ENCODE data around the gene HHATL. TPM values are rescaled to one million over a fixed set of nuclear protein-coding genes. Genes with fewer than 3 reads are reported as not detected.

Gene HHATL
- total RNA-seq, 2 experiments from 2014 or later: not detected

DNA sequence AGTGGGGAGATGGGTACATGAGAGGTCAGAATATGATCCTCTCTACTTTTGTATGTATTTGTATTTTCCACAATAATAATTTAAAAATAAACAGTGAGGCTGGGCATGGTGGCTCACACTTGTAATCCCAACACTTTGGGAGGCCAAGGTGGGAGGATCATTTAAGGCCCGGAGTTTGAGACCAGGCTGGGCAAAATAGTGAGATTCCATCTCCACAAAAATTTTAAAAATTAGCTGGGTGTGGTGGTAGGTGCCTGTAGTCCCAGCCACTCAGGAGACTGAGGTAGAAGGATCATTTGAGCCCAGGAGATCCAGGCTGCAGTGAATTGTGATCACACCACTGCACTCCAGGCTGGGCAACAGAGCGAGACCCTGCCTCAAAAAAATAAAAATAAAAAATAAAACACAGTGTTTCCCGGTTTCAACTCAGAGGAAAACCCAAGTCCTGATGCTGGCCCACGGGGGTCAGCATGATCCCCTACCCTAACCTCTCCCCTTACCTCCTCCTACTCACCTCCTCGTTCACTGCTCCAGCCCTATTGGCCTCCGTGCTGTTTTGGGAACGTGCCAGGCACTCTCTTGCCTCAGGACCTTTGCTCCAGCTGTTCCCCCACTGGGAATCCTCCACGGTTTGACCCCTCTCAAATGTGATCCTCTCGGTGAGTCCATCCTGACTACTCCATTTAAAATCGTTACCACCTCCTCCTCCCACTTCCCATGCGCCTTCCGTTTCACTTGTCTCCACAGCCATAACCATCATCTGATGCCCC lies 20.1 kb downstream of the HHATL start:
- ATAC-seq (no peak), DNase-seq (no peak)
- Mint-ChIP-seq H3K27me3 (ENCODE audit: low read depth) (peaks cover 23% of the 10 kb centered on the region), H3K4me3 (no peak overlapping the region), H3K36me3 (ENCODE audit: low read depth) (no peaks in the 10 kb centered on the region), H3K9me3 (ENCODE audit: insufficient read depth) (no peaks in the 10 kb centered on the region), H3K4me1 (ENCODE audit: low read depth) (peaks cover 5% of the 10 kb centered on the region), H3K27ac (no peak overlapping the region)
- POLR2A ChIA-PET: no interaction called here
- CTCF ChIA-PET: no interaction called here

DNA sequence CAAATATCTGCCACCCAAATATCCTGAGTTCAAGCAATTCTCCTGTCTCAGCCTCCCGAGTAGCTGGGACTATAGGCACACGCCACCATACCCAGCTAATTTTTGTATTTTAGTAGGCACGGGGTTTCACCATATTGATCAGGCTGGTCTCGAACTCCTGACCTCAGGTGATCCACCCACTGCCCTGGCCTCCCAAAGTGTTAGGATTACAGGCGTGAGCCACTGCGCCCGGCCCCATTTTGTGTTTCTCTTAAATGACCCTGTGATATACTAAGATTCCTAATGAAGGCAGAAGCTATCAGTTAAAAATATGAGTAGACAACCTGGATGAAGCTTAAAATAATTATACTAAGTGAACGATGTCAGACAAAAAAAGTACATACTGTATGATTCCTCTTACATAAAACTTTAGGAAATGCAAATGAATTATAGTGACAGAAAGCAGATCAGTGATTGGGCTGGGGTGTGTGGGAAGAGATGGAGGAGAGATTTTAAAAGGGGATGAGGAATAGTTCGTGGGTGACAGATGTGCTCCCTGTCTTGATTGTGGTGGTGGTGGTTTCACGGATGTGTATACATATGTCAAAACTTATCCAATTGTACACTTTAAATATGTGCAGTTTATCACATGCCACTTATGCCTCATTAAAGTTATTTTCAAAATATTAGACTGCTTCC lies 21.1 kb downstream of the HHATL start:
- H3K27ac Mint-ChIP-seq: no peak overlapping the region
- H3K4me1 Mint-ChIP-seq (ENCODE audit: low read depth): peaks cover 5% of the 10 kb centered on the region
- no peak for ATAC-seq
- H3K36me3 Mint-ChIP-seq (ENCODE audit: low read depth): no peaks in the 10 kb centered on the region
- ChIA-PET CTCF (no interaction called here), POLR2A (no interaction called here)
- peaks cover 3% of the 10 kb centered on the region for H3K9me3 Mint-ChIP-seq (ENCODE audit: insufficient read depth)
- H3K4me3 Mint-ChIP-seq: no peak overlapping the region
- H3K27me3 Mint-ChIP-seq (ENCODE audit: low read depth): peaks cover 20% of the 10 kb centered on the region
- no peak for DNase-seq

DNA sequence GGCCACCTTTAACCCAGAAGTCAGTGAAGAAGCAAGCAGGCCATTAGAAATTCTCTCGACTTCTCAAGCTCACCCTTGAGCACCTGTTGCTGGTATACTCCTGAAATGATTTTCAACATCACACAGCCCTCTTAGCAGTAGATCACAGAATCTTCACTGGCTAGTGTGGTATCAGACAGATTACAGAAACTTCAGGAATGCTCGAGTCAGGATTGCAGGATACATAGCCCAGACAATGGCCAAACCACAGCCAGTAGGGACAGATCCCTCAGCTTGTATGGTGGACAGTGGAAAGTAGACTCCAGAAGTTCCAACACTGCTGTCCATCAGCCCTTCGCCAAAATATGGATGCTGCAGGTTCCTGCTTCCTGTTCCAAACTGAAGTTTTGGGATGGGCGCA lies 21.8 kb downstream of the HHATL start:
- peaks cover 9% of the 10 kb centered on the region for H3K9me3 Mint-ChIP-seq (ENCODE audit: insufficient read depth)
- POLR2A ChIA-PET: no interaction called here
- ATAC-seq (no peak), DNase-seq (no peak)
- H3K4me1 Mint-ChIP-seq (ENCODE audit: low read depth): peaks cover under 1% of the 10 kb centered on the region
- H3K4me3 Mint-ChIP-seq: no peak overlapping the region
- H3K27ac Mint-ChIP-seq: no peak overlapping the region
- CTCF ChIA-PET: no interaction called here
- peaks cover 15% of the 10 kb centered on the region for H3K27me3 Mint-ChIP-seq (ENCODE audit: low read depth)
- no peaks in the 10 kb centered on the region for H3K36me3 Mint-ChIP-seq (ENCODE audit: low read depth)

- no peaks in the 10 kb centered on the region for H3K4me1 Mint-ChIP-seq (ENCODE audit: low read depth)
- H3K27me3 Mint-ChIP-seq (ENCODE audit: low read depth): peaks cover 11% of the 10 kb centered on the region
- ChIA-PET CTCF (no interaction called here), POLR2A (no interaction called here)
- H3K27ac Mint-ChIP-seq: no peak overlapping the region
- no peaks in the 10 kb centered on the region for H3K36me3 Mint-ChIP-seq (ENCODE audit: low read depth)
- peaks cover 9% of the 10 kb centered on the region for H3K9me3 Mint-ChIP-seq (ENCODE audit: insufficient read depth)
- ATAC-seq (no peak), DNase-seq (no peak)
- no peak overlapping the region for H3K4me3 Mint-ChIP-seq
Observed at GRCh38 chr3:42680271-42680670, 22.3 kb downstream of the HHATL start.

GRCh38 chr3:42678447-42678846 lies 24.2 kb downstream of the HHATL start:
- peaks cover 13% of the 10 kb centered on the region for H3K27me3 Mint-ChIP-seq (ENCODE audit: low read depth)
- no peaks in the 10 kb centered on the region for H3K4me1 Mint-ChIP-seq (ENCODE audit: low read depth)
- ATAC-seq (no peak), DNase-seq (no peak)
- CTCF ChIA-PET: no interaction called here
- no peak overlapping the region for H3K4me3 Mint-ChIP-seq
- no peak overlapping the region for H3K27ac Mint-ChIP-seq
- H3K36me3 Mint-ChIP-seq (ENCODE audit: low read depth): no peaks in the 10 kb centered on the region
- H3K9me3 Mint-ChIP-seq (ENCODE audit: insufficient read depth): peaks cover 9% of the 10 kb centered on the region
- POLR2A ChIA-PET: no interaction called here

DNA sequence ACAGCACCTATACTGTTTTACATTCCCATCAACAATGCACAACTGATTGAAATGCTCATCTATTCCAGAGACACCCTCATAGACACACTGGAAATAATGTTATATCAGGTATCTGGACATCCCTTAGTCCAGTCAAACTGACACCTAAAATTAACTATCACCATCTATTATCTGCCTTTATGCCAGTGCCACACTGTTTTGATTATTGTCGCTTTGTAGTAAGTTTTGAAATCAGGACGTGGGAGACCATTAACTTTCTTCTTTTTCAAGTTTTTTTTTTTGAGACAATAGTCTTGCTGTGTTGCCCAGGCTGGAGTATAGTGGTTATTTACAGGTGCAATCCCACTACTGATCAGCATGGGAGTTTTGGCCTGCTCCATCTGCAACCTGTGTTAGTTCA lies 26.7 kb downstream of the HHATL start:
- no peak overlapping the region for H3K4me3 Mint-ChIP-seq
- no peak for DNase-seq
- no peak for ATAC-seq
- H3K4me1 Mint-ChIP-seq (ENCODE audit: low read depth): no peaks in the 10 kb centered on the region
- POLR2A ChIA-PET: no interaction called here
- no peak overlapping the region for H3K27ac Mint-ChIP-seq
- peaks cover 9% of the 10 kb centered on the region for H3K9me3 Mint-ChIP-seq (ENCODE audit: insufficient read depth)
- CTCF ChIA-PET: no interaction called here
- no peaks in the 10 kb centered on the region for H3K36me3 Mint-ChIP-seq (ENCODE audit: low read depth)
- peaks cover 10% of the 10 kb centered on the region for H3K27me3 Mint-ChIP-seq (ENCODE audit: low read depth)

DNA sequence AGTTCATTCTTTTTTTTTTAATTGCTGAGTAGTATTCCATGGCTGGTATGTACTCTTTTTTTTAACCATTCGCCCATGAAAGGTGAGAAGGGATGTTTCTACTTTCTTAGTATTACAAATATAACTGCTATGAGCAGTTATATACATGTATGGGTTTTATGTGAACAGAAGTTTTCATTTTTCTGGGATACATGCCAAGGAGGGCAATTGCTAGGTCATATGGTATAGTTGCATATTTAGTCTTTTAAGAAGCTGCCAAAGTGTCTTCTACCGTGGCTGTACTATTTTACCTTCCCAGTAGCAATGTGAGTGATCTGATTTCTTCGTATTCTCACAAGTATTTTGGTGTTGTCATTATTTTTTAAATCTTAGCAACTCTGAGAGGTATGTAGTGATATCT lies 28.5 kb downstream of the HHATL start:
- H3K4me1 Mint-ChIP-seq (ENCODE audit: low read depth): no peaks in the 10 kb centered on the region
- peaks cover 10% of the 10 kb centered on the region for H3K27me3 Mint-ChIP-seq (ENCODE audit: low read depth)
- H3K36me3 Mint-ChIP-seq (ENCODE audit: low read depth): no peaks in the 10 kb centered on the region
- no peak overlapping the region for H3K4me3 Mint-ChIP-seq
- CTCF ChIA-PET: no interaction called here
- no peak overlapping the region for H3K27ac Mint-ChIP-seq
- DNase-seq (no peak), ATAC-seq (no peak)
- POLR2A ChIA-PET: no interaction called here
- H3K9me3 Mint-ChIP-seq (ENCODE audit: insufficient read depth): peaks cover 9% of the 10 kb centered on the region

DNA sequence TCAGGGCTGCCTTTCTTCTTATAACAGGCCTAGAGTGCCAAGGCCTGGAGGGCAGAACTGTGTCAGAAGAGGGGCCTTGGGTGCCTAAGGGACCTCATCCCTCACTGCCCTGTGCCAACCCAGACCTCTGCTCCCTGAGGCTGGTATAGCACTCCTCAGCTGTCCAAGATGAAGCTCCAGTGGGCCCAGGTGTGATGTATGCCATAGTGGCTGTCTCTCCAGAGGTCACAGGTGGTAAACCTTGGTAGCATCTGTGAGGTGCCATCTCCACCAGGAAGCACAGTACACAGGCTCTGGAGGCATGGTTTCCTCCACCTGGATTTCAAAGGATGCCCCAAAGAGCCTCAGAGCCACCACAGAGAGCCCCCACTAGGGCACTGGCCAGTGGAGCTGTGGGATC lies 29.5 kb downstream of the HHATL start:
- H3K9me3 Mint-ChIP-seq (ENCODE audit: insufficient read depth): peaks cover 9% of the 10 kb centered on the region
- no peak for DNase-seq
- H3K27ac Mint-ChIP-seq: no peak overlapping the region
- no peaks in the 10 kb centered on the region for H3K4me1 Mint-ChIP-seq (ENCODE audit: low read depth)
- POLR2A ChIA-PET: no interaction called here
- ATAC-seq: no peak
- H3K4me3 Mint-ChIP-seq: no peak overlapping the region
- H3K27me3 Mint-ChIP-seq (ENCODE audit: low read depth): peaks cover 10% of the 10 kb centered on the region
- no peaks in the 10 kb centered on the region for H3K36me3 Mint-ChIP-seq (ENCODE audit: low read depth)
- CTCF ChIA-PET: no interaction called here

DNA sequence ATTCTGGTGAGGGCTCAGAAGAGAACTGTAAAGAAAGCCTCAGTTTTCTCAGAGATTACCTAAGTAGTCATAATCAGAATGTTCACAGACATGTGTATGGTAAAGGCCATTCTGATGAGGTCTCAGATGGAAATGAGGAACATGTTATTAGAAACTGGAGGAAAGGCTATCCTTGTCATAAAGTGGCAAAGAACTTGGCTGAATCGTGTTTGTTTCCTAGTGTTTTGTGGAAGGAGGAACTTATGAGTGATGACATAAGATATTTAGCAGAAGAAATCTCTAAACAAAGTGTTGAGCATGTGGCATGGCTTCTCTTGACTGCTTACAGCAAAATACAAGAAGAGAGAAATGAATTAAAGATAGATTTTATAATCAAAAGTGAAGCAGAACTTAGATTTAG lies 30.1 kb downstream of the HHATL start:
- H3K4me3 Mint-ChIP-seq: no peak overlapping the region
- no peak for DNase-seq
- ChIA-PET CTCF (no interaction called here), POLR2A (no interaction called here)
- no peaks in the 10 kb centered on the region for H3K4me1 Mint-ChIP-seq (ENCODE audit: low read depth)
- H3K27me3 Mint-ChIP-seq (ENCODE audit: low read depth): peaks cover 5% of the 10 kb centered on the region
- H3K9me3 Mint-ChIP-seq (ENCODE audit: insufficient read depth): peaks cover 9% of the 10 kb centered on the region
- ATAC-seq: no peak
- no peaks in the 10 kb centered on the region for H3K36me3 Mint-ChIP-seq (ENCODE audit: low read depth)
- no peak overlapping the region for H3K27ac Mint-ChIP-seq

GRCh38 chr3:42670670-42671069 lies 31.9 kb downstream of the HHATL start:
- Mint-ChIP-seq H3K4me3 (no peak overlapping the region), H3K36me3 (ENCODE audit: low read depth) (no peaks in the 10 kb centered on the region), H3K27ac (no peak overlapping the region), H3K9me3 (ENCODE audit: insufficient read depth) (no peaks in the 10 kb centered on the region), H3K27me3 (ENCODE audit: low read depth) (peaks cover 5% of the 10 kb centered on the region), H3K4me1 (ENCODE audit: low read depth) (no peaks in the 10 kb centered on the region)
- ChIA-PET POLR2A (no interaction called here), CTCF (no interaction called here)
- ATAC-seq: no peak
- DNase-seq: no peak

DNA sequence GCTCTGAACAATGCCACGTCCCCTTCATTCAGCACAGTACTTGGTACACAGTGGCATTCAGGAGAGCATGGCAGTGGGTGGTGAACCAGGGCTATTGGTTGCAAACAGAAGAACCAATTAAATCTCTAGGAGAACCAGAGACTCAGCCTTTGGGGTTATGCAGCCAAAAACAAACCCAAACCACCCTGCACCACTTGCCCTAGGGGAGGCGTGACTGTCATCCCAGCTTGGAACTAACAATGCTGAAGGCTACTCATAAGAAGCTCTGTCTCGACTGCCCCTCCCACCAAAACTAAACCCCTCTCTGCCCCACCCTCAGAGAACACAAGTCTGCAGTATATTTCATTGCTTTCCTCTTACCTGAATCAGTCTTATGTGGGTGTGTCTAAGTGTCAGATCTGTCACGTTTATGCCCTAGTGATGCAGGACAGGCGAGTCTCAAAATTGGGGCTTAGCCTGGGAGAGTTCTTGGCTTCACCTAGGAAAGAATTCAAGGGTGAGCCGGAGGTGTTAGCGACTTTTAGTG lies 32.5 kb downstream of the HHATL start:
- no peak for ATAC-seq
- no peaks in the 10 kb centered on the region for H3K4me1 Mint-ChIP-seq (ENCODE audit: low read depth)
- POLR2A ChIA-PET: interaction anchor here (0.7 kb wide), 1 partner anchor 1519 kb away, joined by 3 read pairs; no protein-coding TSS in a partner anchor
- H3K27me3 Mint-ChIP-seq (ENCODE audit: low read depth): peaks cover 5% of the 10 kb centered on the region
- CTCF ChIA-PET: no interaction called here
- no peak overlapping the region for H3K27ac Mint-ChIP-seq
- no peaks in the 10 kb centered on the region for H3K36me3 Mint-ChIP-seq (ENCODE audit: low read depth)
- no peak for DNase-seq
- no peaks in the 10 kb centered on the region for H3K9me3 Mint-ChIP-seq (ENCODE audit: insufficient read depth)
- H3K4me3 Mint-ChIP-seq: no peak overlapping the region

GRCh38 chr3:42668793-42669217 lies 33.8 kb downstream of the HHATL start:
- no peaks in the 10 kb centered on the region for H3K4me1 Mint-ChIP-seq (ENCODE audit: low read depth)
- ChIA-PET POLR2A (no interaction called here), CTCF (no interaction called here)
- no peak overlapping the region for H3K4me3 Mint-ChIP-seq
- DNase-seq (no peak), ATAC-seq (no peak)
- no peaks in the 10 kb centered on the region for H3K36me3 Mint-ChIP-seq (ENCODE audit: low read depth)
- no peak overlapping the region for H3K27ac Mint-ChIP-seq
- no peaks in the 10 kb centered on the region for H3K27me3 Mint-ChIP-seq (ENCODE audit: low read depth)
- no peaks in the 10 kb centered on the region for H3K9me3 Mint-ChIP-seq (ENCODE audit: insufficient read depth)

GRCh38 chr3:42668413-42668760 lies 34.2 kb downstream of the HHATL start:
- ATAC-seq (no peak), DNase-seq (no peak)
- Mint-ChIP-seq H3K36me3 (ENCODE audit: low read depth) (no peaks in the 10 kb centered on the region), H3K27ac (no peak overlapping the region), H3K27me3 (ENCODE audit: low read depth) (no peaks in the 10 kb centered on the region), H3K4me3 (no peak overlapping the region), H3K9me3 (ENCODE audit: insufficient read depth) (no peaks in the 10 kb centered on the region), H3K4me1 (ENCODE audit: low read depth) (no peaks in the 10 kb centered on the region)
- CTCF ChIA-PET: no interaction called here
- POLR2A ChIA-PET: no interaction called here
